Left renal cortex interstitium (tissue), 4 donors: ENCODE data around the gene CLDN11. TPM values are rescaled to one million over a fixed set of nuclear protein-coding genes. Genes with fewer than 3 reads are reported as not detected.

Experiments
- DNase-seq, 4 donors: peaks; one replicate each; pipeline ENCODE4 v3.0.0-alpha.2; 2013; ENCODE audit warnings: low read depth in 4 of 4, low spot score in 2 of 4, missing footprints in 1 of 4
- polyA plus RNA-seq, 4 donors: library from polyadenylated mRNA; unstranded; fragments of 120-200 nt; gene quantifications; one replicate each; pipeline ENCODE4 v1.2.1, GENCODE V29; 2013; ENCODE audit not compliant: insufficient read length in 4 of 4

CLDN11 gene
- 100 to 1,000 TPM; 194 to 292 (median 224) TPM for polyA plus RNA-seq

- DNase-seq = peak in 1 of 4 donors; percentile 68
Observed at GRCh38 chr3:170418422-170419398, at the start of gene CLDN11. Gene CLDN11 (plus strand): TSS chr3:170418868. CDS start chr3:170419067, 199 bp downstream.

GRCh38 chr3:170368921-170369320, 49.7 kb upstream of the CLDN11 start:
- no peak for DNase-seq

GRCh38 chr3:170372190-170372879, 46.3 kb upstream of the CLDN11 start:
- DNase-seq = no peak

- DNase-seq = no peak
Observed at GRCh38 chr3:170383567-170383966, 35.1 kb upstream of the CLDN11 start.

- DNase-seq = no peak
Observed at GRCh38 chr3:170386468-170386867, 32.2 kb upstream of the CLDN11 start.

GRCh38 chr3:170387950-170388349, 30.7 kb upstream of the CLDN11 start:
- DNase-seq = no peak

- DNase-seq = no peak
Observed at GRCh38 chr3:170391108-170391507, 27.6 kb upstream of the CLDN11 start.

GRCh38 chr3:170397685-170398084, 21.0 kb upstream of the CLDN11 start:
- DNase-seq = no peak

GRCh38 chr3:170405101-170405500, 13.6 kb upstream of the CLDN11 start:
- no peak for DNase-seq

- DNase-seq = no peak
Observed at GRCh38 chr3:170410428-170411029, 8.1 kb upstream of the CLDN11 start.

- no peak for DNase-seq
Observed at GRCh38 chr3:170413291-170413690, 5.4 kb upstream of the CLDN11 start.

GRCh38 chr3:170414202-170414663, 4.4 kb upstream of the CLDN11 start:
- DNase-seq = peak in 1 of 4 donors; percentile 74

- no peak for DNase-seq
Observed at GRCh38 chr3:170417090-170417489, 1.6 kb upstream of the CLDN11 start.

- DNase-seq = no peak
Observed at GRCh38 chr3:170419557-170420087, 954 bp downstream of the CLDN11 start.

GRCh38 chr3:170420307-170420821, 1.7 kb downstream of the CLDN11 start:
- no peak for DNase-seq

- DNase-seq = no peak
Observed at GRCh38 chr3:170421111-170421641, 2.5 kb downstream of the CLDN11 start.

- DNase-seq = no peak
Observed at GRCh38 chr3:170421758-170422157, 3.1 kb downstream of the CLDN11 start.

GRCh38 chr3:170423001-170423615, 4.4 kb downstream of the CLDN11 start:
- no peak for DNase-seq

- DNase-seq = no peak
Observed at GRCh38 chr3:170424879-170425278, 6.2 kb downstream of the CLDN11 start.
